ENCODE data around the gene CCDC192. TPM values are rescaled to one million over a fixed set of nuclear protein-coding genes. Genes with fewer than 3 reads are reported as not detected.

CCDC192 gene
- total RNA-seq, 2 experiments from 2014 or later, result not detected

DNA sequence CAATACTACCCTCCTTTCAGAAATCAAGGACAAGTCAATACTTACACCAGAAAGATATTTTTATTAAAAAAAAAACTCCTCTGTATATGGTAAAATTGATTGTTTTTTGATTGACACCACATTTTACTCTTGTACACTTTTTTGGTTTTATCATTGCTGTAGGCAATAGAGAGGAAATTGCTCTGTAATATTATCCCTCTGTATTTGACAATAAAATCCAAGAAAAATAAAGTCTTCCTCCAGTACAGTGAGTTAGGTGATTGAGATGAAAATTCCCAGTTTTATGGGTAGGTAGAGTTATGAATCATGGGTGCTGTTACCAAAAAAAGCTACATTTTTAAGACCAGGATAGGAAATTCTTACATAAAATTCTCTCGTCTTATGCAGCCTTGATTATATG is 22.6 kb upstream of the CCDC192 start:
- H3K9me3 Mint-ChIP-seq (ENCODE audit: low read depth), result no peaks in the 10 kb centered on the region
- DNase-seq (no peak), ATAC-seq (no peak)
- POLR2A ChIA-PET, result no interaction called here
- CTCF ChIA-PET, result no interaction called here
- H3K27me3 Mint-ChIP-seq, result peaks cover 4% of the 10 kb centered on the region
- no peak overlapping the region for H3K4me3 Mint-ChIP-seq
- H3K27ac Mint-ChIP-seq, result no peak overlapping the region
- no peaks in the 10 kb centered on the region for H3K36me3 Mint-ChIP-seq (ENCODE audit: low read depth)
- intact Hi-C loops (cut with DNase I, micrococcal nuclease), result no loop called here
- H3K4me1 Mint-ChIP-seq, result no peaks in the 10 kb centered on the region

DNA sequence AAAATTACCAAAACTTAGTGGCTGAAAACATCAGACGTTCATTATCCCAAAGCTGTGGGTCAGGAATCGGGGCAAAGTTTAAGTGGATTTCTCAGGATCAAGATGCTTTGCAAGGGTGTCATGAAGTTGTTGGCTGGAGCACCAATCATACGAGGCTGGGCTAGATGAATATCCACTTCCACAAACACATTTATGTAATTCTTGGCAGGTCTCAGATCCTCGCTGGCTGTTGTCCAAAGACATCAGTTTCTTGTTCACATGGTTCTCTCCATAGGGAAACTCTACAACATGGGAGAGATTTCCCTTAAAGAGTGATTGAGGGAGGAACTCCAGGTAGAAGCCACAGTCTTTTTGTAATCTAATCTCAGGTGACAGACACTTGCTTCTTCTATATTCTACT is 20.2 kb upstream of the CCDC192 start:
- intact Hi-C loops (cut with DNase I, micrococcal nuclease), result no loop called here
- Mint-ChIP-seq H3K36me3 (ENCODE audit: low read depth) (no peaks in the 10 kb centered on the region), H3K27ac (no peak overlapping the region), H3K9me3 (ENCODE audit: low read depth) (no peaks in the 10 kb centered on the region), H3K27me3 (peaks cover 4% of the 10 kb centered on the region), H3K4me3 (no peak overlapping the region), H3K4me1 (no peaks in the 10 kb centered on the region)
- POLR2A ChIA-PET, result no interaction called here
- DNase-seq, result no peak
- no peak for ATAC-seq
- CTCF ChIA-PET, result interaction anchor here (1.1 kb wide), 1 partner anchor 13 kb away, joined by 3 read pairs; no protein-coding TSS in a partner anchor

DNA sequence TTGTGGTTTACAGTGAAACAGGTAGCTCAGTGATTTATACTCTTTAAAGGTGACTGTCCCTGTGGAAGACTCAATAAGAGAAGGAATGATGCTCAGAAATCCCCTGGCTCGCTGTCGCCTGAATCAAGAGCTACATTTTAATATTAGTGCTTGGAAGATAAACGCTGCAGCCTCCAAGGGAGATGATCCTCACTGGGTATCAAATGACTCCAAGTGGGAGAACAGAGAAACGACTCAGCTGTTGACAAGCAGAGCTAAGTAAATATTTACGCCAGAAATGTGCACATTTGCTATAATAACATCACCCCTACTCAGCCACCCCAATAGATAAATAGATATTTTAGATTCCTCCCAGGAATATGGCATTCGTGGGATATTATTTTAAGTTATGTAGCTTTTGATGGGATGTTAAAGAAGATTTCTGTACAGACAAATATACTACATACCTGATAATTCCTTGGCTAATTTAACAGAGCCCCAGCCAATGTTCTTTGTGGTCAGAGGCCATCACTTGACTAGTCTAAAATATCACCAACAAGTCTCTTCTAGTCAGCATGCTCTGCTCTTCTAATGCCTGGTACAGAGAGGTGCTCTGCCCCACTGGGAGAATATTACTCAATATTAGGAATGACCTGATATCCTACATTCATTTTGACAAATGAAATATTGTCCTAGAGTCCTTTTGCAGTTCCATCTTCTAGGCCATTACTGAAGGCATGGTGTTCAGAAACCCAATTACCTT is 18.3 kb upstream of the CCDC192 start:
- Mint-ChIP-seq H3K4me3 (no peak overlapping the region), H3K36me3 (ENCODE audit: low read depth) (no peaks in the 10 kb centered on the region), H3K4me1 (no peaks in the 10 kb centered on the region), H3K27ac (no peak overlapping the region), H3K27me3 (peaks cover 4% of the 10 kb centered on the region), H3K9me3 (ENCODE audit: low read depth) (no peaks in the 10 kb centered on the region)
- ChIA-PET CTCF (interaction anchor here (0.7 to 0.9 kb wide), 2 partner anchors 16 to 73 kb away, joined by 3 read pairs; no protein-coding TSS in a partner anchor), POLR2A (no interaction called here)
- ATAC-seq, result no peak
- intact Hi-C loops (cut with DNase I, micrococcal nuclease), result no loop called here
- no peak for DNase-seq

DNA sequence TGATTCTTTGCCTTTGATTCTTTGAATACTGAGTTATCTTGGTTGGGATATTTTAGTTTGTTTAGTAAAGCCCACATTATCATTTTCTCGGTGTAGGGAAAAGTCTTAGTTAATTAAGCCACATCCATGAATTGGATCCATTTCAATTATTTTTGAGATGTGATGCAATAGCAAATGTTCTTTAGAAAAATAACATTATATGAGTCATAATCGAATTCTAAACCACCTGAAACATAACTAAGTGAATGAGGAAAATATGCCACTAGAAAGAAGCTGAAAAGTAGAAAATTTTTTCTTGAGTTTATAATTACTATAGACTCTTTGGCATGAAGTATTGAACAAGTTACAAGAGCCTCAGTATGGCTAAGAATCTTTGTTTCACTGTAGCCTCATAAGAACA is 17.5 kb upstream of the CCDC192 start:
- H3K27ac Mint-ChIP-seq, result no peak overlapping the region
- H3K4me1 Mint-ChIP-seq, result no peaks in the 10 kb centered on the region
- ChIA-PET CTCF (no interaction called here), POLR2A (no interaction called here)
- no peaks in the 10 kb centered on the region for H3K9me3 Mint-ChIP-seq (ENCODE audit: low read depth)
- DNase-seq, result no peak
- ATAC-seq, result no peak
- no peak overlapping the region for H3K4me3 Mint-ChIP-seq
- H3K36me3 Mint-ChIP-seq (ENCODE audit: low read depth), result no peaks in the 10 kb centered on the region
- peaks cover 4% of the 10 kb centered on the region for H3K27me3 Mint-ChIP-seq
- intact Hi-C loops (cut with DNase I, micrococcal nuclease), result no loop called here

DNA sequence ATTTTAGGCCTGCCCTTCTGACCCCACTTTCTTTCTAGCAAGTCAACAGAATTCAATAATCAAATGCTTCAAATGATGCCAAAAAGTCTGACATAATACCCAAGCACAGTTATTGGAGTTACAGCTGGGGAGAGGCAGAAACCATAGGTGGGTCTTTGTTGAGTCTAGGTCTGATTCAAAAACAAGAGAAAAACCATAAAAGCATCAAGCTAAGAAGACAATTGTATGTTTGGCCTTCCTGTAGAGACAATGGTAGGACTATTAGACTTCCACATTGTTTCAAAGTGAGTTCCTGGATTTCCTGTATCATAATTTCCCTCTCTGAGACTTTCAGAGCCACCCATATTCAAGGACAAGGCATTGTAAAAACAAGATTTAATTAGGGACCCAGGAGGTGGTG is 16.8 kb upstream of the CCDC192 start:
- H3K4me1 Mint-ChIP-seq, result no peaks in the 10 kb centered on the region
- CTCF ChIA-PET, result interaction anchor here (0.9 kb wide), 1 partner anchor 19 kb away, joined by 3 read pairs; no protein-coding TSS in a partner anchor
- DNase-seq, result no peak
- no peaks in the 10 kb centered on the region for H3K9me3 Mint-ChIP-seq (ENCODE audit: low read depth)
- H3K27me3 Mint-ChIP-seq, result peaks cover 4% of the 10 kb centered on the region
- no peaks in the 10 kb centered on the region for H3K36me3 Mint-ChIP-seq (ENCODE audit: low read depth)
- intact Hi-C loops (cut with DNase I, micrococcal nuclease), result no loop called here
- POLR2A ChIA-PET, result no interaction called here
- ATAC-seq, result no peak
- H3K4me3 Mint-ChIP-seq, result no peak overlapping the region
- no peak overlapping the region for H3K27ac Mint-ChIP-seq

DNA sequence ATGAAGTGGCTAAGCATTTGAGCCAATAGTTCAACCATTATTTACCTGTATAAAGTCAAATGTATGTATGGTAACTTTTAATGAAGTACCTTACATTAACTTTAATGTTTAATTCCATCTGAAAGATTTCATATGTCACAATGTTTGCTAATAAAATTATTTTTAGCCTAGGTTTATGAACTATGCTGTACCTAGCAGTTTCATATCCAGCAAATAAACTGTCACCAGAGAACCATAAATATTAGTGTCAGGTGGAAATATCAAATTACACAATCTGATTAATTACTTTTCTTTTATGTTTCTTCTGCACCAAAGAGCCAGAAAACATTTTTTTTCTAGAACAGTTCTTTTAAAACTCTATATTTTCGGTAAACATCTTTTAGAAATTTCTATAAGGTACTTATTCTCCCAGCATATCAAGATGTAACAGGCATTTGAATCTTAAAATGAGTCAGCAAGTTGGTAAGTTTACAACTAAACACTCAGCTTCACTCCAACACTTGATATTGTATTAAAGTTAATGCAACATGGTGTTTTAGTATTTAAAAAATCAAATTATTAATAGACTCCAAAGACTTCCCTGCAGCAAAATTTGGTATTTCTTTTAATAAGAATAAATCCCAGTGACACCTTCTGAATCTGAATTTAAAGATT is 8.5 kb upstream of the CCDC192 start:
- Mint-ChIP-seq H3K27ac (no peak overlapping the region), H3K4me3 (no peak overlapping the region), H3K36me3 (ENCODE audit: low read depth) (no peaks in the 10 kb centered on the region), H3K9me3 (ENCODE audit: low read depth) (no peaks in the 10 kb centered on the region), H3K4me1 (no peaks in the 10 kb centered on the region), H3K27me3 (peaks cover 6% of the 10 kb centered on the region)
- ChIA-PET CTCF (no interaction called here), POLR2A (no interaction called here)
- intact Hi-C loops (cut with DNase I, micrococcal nuclease), result no loop called here
- ATAC-seq (no peak), DNase-seq (no peak)

DNA sequence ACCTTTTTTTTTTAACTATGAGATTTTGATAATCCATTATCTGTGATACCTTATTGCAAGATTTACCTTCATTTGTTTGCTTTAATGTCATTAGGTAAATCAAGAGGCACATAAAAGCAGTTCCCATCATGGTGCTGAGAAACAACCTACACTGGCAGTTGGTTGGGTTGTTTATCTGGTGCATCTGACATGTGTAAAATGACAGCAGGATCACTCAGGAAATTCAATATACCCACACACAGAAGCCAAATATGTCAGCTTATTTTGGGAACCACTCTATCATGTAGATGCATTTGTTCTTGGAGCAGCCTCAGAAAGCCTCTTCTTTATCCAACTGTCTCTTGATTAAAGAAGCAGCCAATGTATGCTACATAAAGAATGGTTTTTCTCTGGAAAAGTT is 7.8 kb upstream of the CCDC192 start:
- intact Hi-C loops (cut with DNase I, micrococcal nuclease), result no loop called here
- Mint-ChIP-seq H3K36me3 (ENCODE audit: low read depth) (no peaks in the 10 kb centered on the region), H3K4me1 (no peaks in the 10 kb centered on the region), H3K9me3 (ENCODE audit: low read depth) (no peaks in the 10 kb centered on the region), H3K4me3 (no peak overlapping the region), H3K27ac (no peak overlapping the region), H3K27me3 (peaks cover 6% of the 10 kb centered on the region)
- POLR2A ChIA-PET, result no interaction called here
- DNase-seq (no peak), ATAC-seq (no peak)
- CTCF ChIA-PET, result no interaction called here

DNA sequence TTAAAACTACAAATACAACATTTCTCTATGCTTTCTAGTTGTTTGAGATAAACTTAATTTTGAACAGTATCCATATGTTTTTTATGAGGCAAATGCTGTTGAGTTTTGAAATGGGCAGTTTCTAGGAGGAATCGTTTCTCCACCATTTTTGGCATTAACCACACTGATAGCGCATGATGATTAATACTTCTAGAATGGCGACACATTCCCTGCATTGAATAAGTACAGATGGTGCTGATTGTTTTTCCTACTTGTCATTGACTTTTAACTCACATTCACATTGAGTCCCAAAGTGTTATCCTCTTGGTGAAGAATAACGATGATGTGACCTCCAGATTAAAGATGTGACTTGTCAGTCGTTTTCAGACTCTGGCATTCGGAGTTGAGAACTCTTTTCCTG is 6.5 kb upstream of the CCDC192 start:
- Mint-ChIP-seq H3K27me3 (peaks cover 9% of the 10 kb centered on the region), H3K27ac (no peak overlapping the region), H3K4me1 (no peaks in the 10 kb centered on the region), H3K4me3 (no peak overlapping the region), H3K9me3 (ENCODE audit: low read depth) (no peaks in the 10 kb centered on the region), H3K36me3 (ENCODE audit: low read depth) (no peaks in the 10 kb centered on the region)
- no peak for DNase-seq
- ATAC-seq, result no peak
- ChIA-PET POLR2A (no interaction called here), CTCF (no interaction called here)
- intact Hi-C loops (cut with DNase I, micrococcal nuclease), result no loop called here

DNA sequence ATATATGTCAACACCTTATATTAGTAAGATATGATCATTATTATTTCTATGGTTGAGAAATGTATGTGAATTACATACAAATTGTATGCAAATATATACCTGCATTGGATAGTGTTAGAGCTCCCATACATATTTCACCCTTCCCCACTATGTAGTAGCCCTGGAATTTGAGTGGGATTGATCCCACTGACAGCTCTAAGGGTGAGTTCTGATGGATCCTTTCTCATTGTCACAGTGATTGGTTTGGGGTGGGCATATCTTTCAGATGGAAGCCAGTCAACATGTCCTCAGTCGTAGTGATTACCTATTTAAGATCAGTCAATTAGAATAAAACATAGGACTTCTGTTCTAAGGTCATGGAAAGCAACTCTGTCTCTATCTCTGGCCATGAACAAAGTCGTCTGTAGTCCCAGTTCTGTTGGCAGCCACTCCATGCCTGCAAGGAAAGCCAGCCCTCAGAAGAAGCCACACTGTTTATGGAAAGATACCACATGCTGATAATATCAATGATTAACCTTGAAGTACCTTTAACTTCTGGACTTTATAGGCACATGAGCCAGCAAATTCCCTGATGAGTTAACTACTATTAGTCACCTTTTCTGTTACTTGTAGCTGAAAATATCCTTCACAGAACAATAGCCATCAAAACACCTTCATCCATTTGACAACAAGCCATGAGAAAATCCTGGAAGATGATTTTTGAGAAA is 5.1 kb upstream of the CCDC192 start:
- Mint-ChIP-seq H3K4me3 (no peak overlapping the region), H3K27ac (no peak overlapping the region), H3K27me3 (peaks cover 6% of the 10 kb centered on the region), H3K36me3 (ENCODE audit: low read depth) (no peaks in the 10 kb centered on the region), H3K9me3 (ENCODE audit: low read depth) (no peaks in the 10 kb centered on the region), H3K4me1 (no peaks in the 10 kb centered on the region)
- intact Hi-C loops (cut with DNase I, micrococcal nuclease), result no loop called here
- POLR2A ChIA-PET, result no interaction called here
- CTCF ChIA-PET, result no interaction called here
- no peak for ATAC-seq
- no peak for DNase-seq

DNA sequence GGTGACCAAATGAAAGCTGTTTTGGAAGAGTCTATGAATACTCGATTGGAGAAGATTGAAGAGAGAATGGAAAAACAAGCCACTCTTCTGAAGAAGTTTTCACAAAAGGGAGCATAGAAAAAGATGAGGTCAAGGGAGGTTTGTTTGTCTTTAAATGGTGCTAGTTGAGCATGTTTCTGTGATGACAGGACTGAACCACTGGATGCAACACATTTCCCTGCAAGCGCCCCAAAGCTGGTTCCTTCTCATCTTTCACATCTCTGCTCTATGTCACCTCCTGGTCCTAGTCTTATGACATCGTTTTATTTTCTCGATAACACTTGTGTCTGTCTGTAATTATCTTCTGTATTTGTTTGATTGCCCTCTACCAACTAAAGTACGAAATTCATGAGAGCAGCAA is 3.8 kb upstream of the CCDC192 start:
- intact Hi-C loops (cut with DNase I, micrococcal nuclease), result no loop called here
- Mint-ChIP-seq H3K9me3 (ENCODE audit: low read depth) (no peaks in the 10 kb centered on the region), H3K27me3 (peaks cover 6% of the 10 kb centered on the region), H3K27ac (no peak overlapping the region), H3K36me3 (ENCODE audit: low read depth) (no peaks in the 10 kb centered on the region), H3K4me1 (no peaks in the 10 kb centered on the region), H3K4me3 (no peak overlapping the region)
- CTCF ChIA-PET, result no interaction called here
- POLR2A ChIA-PET, result no interaction called here
- DNase-seq, result no peak
- no peak for ATAC-seq

DNA sequence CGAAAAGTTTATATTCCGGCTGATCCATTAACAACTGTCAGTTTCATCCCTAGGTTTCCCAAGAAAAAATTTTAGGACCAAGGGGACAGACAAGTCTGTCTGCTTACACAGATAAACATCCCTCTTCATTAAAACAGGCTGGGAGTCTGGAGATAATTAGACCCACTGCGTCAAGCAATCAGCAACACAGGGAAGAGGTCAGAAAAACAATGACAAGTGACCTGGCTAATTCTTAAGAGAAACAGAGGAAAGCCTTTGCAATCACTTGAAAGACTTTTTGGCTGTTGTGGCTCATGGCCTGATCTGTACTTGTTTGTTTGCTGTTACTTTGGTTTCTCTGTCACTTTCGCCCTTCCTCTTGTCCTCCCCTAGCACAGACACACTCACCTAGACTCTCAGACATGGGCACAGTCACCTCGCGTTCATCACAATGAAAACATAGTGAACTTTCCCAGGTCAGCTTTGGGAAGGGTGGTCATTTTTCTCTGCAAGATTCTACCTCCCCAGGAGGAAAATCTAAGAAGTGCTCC is 2.9 kb upstream of the CCDC192 start:
- intact Hi-C loops (cut with DNase I, micrococcal nuclease), result no loop called here
- DNase-seq (no peak), ATAC-seq (no peak)
- H3K4me1 Mint-ChIP-seq, result no peaks in the 10 kb centered on the region
- no peaks in the 10 kb centered on the region for H3K9me3 Mint-ChIP-seq (ENCODE audit: low read depth)
- CTCF ChIA-PET, result no interaction called here
- H3K27me3 Mint-ChIP-seq, result peaks cover 6% of the 10 kb centered on the region
- no peak overlapping the region for H3K4me3 Mint-ChIP-seq
- H3K27ac Mint-ChIP-seq, result no peak overlapping the region
- POLR2A ChIA-PET, result no interaction called here
- no peaks in the 10 kb centered on the region for H3K36me3 Mint-ChIP-seq (ENCODE audit: low read depth)

DNA sequence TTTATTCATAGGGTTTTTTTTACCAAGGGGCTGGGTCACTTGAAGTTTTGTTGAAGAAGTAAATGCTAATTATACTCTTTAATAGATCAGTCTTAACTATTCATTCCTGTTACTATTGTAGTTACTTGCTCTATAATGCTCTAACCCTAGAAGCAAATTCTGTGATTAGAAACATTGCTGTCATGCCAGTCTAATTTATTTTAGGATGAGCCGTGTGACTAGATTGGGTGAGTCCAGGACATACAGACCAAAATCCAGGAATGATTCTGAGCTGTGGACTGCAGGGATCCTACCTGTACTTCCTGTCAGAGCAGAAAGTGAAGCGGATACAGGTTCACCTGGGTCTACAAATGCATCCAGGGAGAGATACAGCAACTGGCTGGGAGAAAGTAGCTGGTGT is 757 bp upstream of the CCDC192 start:
- CTCF ChIA-PET, result no interaction called here

More for the DNA sequence above, 757 bp upstream of the CCDC192 start:
- POLR2A ChIA-PET, result no interaction called here
- H3K27me3 Mint-ChIP-seq, result peaks cover 4% of the 10 kb centered on the region
- no peaks in the 10 kb centered on the region for H3K36me3 Mint-ChIP-seq (ENCODE audit: low read depth)
- H3K4me1 Mint-ChIP-seq, result no peaks in the 10 kb centered on the region
- H3K27ac Mint-ChIP-seq, result no peak overlapping the region
- H3K9me3 Mint-ChIP-seq (ENCODE audit: low read depth), result no peaks in the 10 kb centered on the region
- ATAC-seq, result no peak
- DNase-seq, result no peak
- no peak overlapping the region for H3K4me3 Mint-ChIP-seq
- intact Hi-C loops (cut with DNase I, micrococcal nuclease), result no loop called here

Data from activated CD4-positive, alpha-beta T cell treated with anti-CD3 and anti-CD28 coated beads for 36 hours (primary cell).